Fibroblast of pulmonary artery (primary cell): Measurements from ENCODE around the gene OR51B4.
"Not testable (repeated sequence)": the region's sequence is repeated elsewhere in the genome, so short reads cannot be mapped to it uniquely, and the experiment has no call there.

Source experiments
- DNase-seq: peaks from one replicate; pipeline ENCODE4 v3.0.0-alpha.2; 2010; ENCODE audit warnings: low read depth
- H3K4me3 ChIP-seq: replicated peaks from 2 replicates; pipeline ENCODE4 v1.5.1; 2011; ENCODE audit warnings: low read depth, mild to moderate bottlenecking, control low read depth, low read length, moderate library complexity
- TF ChIP-seq, protein P1 (sequence below): IDR thresholded peaks from 2 replicates; pipeline ENCODE4 v1.5.1; 2011; ENCODE audit warnings: mild to moderate bottlenecking, control low read depth, low read length, inconsistent platforms; ENCODE audit errors: missing control alignments

OR51B4 gene

DNA sequence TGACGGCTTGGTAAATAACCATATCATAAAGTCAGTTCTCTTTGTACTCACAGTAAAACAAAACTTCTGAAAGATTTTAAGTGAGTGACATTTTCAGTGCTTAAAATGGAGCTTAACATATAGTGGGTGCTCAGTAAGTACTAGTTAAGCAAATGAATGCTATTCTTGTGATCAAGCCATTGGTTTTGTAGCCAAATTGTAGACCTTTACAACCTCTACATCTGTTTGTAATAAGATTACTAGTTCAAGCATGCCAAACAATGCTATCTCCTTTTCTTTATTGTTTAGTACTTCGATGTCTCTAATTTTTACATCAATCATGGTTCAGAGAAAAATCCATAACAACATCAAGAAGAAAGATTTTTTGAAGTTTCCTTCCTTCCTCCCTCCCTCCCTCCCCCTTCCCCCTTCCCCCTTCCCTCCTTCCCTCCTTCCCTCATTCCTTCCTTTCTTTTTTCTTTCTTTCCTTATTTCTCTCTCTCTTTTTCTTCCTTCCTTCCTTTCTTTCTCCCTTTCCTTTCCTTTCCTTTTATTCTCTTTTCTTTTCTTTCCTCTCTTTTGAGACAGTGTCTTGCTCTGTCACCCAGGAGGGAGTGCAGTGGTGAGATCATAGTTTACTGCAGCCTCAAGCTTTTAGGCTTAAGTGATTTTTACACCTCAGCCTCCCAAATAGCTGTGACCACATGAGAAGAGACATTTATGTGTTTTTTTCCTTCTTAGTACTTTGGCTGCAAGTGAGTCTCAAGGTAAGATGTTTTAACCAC lies 5.7 kb upstream of the OR51B4 start:
- TF ChIP-seq, protein P1, sequence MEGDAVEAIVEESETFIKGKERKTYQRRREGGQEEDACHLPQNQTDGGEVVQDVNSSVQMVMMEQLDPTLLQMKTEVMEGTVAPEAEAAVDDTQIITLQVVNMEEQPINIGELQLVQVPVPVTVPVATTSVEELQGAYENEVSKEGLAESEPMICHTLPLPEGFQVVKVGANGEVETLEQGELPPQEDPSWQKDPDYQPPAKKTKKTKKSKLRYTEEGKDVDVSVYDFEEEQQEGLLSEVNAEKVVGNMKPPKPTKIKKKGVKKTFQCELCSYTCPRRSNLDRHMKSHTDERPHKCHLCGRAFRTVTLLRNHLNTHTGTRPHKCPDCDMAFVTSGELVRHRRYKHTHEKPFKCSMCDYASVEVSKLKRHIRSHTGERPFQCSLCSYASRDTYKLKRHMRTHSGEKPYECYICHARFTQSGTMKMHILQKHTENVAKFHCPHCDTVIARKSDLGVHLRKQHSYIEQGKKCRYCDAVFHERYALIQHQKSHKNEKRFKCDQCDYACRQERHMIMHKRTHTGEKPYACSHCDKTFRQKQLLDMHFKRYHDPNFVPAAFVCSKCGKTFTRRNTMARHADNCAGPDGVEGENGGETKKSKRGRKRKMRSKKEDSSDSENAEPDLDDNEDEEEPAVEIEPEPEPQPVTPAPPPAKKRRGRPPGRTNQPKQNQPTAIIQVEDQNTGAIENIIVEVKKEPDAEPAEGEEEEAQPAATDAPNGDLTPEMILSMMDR, result no peak
- no peak overlapping the region for H3K4me3 ChIP-seq
- no peak for DNase-seq

DNA sequence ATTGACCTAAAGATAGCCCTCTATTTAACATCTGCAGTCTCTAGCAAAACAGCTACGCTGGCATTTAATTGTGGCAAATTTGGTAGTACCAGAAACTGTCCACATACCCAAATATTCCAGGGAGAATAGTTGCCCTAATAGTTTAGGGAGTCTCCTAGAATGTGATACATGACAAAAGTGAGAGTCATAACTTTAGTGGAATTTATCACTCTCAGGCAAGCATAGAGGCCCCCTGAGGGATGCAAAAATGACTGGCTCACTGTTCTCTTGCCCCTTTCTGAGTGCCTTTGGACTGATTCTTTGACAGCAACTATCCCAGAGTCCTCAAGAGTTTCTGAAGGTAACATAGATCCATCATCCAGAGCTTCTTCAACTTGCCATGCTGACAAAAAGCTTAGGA lies 2.3 kb upstream of the OR51B4 start:
- TF ChIP-seq, protein P1, result no peak
- no peak overlapping the region for H3K4me3 ChIP-seq
- DNase-seq, result no peak

DNA sequence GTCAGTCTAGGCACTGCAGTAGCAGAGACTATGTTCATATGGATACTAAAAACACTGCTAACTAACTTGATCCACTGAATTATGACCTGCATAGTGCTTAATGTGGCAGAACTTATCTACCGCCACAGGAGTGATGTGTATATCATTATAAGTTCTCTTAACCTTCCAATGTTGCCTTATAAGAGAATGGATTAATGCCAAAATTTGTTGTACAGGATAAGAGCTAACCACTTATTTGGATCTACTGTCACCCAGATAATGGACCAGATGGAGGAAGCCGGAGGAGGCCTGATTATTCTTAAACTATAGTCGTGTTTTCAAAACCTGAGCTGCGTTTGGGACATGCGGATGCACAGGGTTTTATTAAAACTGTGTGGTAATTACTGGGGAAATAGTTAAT lies 1.9 kb upstream of the OR51B4 start:
- TF ChIP-seq, protein P1, result no peak
- H3K4me3 ChIP-seq, result no peak overlapping the region
- DNase-seq, result no peak

DNA sequence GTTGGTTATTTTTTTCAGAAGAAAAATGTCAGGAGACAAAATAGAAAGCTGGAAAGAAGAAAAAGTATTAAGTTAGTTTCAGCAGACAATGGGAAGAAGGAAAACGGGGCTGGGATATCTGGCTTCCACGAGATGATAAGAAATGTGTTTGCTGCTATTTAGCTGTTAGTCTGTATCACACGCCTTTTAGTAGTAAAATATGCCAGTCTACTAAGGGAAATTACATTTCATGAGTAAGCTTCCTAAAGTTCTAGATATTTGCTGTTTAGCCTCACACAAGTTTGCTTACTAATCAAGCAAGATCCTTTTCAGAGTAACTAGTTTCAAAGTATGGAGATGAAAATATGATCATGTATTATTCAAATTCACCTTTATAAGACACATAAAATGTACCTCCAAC lies 1.5 kb downstream of the OR51B4 start:
- TF ChIP-seq, protein P1, result no peak
- DNase-seq, result peak; percentile 12
- no peak overlapping the region for H3K4me3 ChIP-seq

DNA sequence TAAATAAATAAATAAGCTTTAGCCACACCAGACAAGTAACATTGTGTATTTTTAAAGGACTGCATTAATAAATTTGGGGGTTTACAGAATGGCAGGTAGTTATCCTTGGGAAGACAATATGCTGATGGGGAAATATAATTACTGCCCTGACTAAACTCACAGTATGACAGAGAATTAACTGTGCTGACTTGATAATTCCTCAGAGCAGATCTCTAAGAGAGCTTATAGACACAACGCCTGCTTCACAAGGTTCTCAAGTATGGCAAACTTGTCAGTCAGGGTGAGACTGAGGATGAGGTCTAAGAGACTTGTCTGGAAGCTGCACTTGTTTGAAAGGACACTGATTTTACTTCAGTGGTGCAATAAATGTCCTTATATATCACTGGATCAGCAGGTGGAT lies 3.3 kb downstream of the OR51B4 start:
- H3K4me3 ChIP-seq, result no peak overlapping the region
- TF ChIP-seq, protein P1, result no peak
- no peak for DNase-seq

DNA sequence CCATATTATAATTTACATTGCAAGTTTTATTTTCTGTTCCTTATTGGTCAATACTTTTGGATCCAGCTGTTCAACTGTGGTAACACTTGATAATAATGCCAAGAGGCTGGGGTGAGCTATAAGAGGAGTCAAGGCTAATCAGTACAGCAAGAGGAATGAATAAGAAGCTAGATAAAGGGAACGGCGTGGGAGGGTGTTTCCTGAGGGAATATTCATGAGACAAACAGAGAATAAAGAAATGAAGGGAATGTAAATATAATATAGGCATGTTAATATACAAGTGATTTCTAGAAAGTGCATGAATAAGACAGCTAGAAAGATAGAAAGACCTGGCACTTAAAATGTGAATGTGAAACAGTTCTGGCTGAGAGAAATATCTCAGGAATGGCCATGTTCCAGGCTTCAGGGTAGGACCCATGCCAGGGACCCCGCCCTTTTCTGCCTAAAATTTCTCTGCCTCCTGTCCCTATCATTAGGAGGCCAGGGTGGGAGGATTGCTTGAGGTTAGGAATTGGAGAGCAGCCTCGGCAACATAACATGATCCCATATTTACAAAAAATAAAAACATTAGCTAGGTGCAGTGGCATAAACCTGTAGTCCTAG lies 3.9 kb downstream of the OR51B4 start:
- no peak overlapping the region for H3K4me3 ChIP-seq
- TF ChIP-seq, protein P1, result no peak
- DNase-seq, result peak; percentile 22

DNA sequence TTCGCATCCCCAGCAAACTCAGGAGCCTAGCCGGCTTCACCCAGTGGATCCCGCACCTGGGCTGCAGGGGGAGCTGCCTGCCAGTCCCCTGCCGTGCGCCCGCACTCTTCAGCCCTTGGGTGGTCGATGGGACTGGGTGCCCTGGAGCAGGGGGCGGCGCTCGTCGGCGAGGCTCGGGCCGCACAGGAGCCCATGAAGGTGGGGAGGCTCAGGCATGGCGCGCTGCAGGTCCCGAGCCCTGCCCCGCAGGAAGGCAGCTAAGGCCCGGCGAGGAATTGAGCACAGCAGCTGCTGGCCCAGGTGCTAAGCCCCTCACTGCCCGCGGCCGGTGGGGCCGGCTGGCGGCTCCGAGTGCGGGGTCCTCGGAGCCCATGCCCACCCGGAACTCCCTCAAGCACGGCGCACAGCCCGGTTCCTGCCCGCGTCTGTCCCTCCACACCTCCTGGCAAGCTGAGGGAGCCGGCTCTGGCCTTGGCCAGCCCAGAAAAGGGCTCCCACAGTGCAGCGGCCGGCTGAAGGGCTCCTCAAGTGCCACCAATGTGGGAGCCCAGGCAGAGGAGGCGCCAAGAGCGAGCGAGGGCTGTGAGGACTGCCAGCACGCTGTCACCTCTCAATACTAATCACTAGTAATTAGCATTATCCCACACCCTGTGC lies 7.3 kb downstream of the OR51B4 start:
- H3K4me3 ChIP-seq, DNase-seq: not testable (repeated sequence)
